ENCODE results near the gene BIRC3. TPM values are rescaled to one million over a fixed set of nuclear protein-coding genes. Genes with fewer than 3 reads are reported as not detected.

The BIRC3 gene
- total and polyA plus RNA-seq, 2 of the 4 experiments (the other 2 are of a cell fraction), result 2.2 to 5.0 TPM

DNA sequence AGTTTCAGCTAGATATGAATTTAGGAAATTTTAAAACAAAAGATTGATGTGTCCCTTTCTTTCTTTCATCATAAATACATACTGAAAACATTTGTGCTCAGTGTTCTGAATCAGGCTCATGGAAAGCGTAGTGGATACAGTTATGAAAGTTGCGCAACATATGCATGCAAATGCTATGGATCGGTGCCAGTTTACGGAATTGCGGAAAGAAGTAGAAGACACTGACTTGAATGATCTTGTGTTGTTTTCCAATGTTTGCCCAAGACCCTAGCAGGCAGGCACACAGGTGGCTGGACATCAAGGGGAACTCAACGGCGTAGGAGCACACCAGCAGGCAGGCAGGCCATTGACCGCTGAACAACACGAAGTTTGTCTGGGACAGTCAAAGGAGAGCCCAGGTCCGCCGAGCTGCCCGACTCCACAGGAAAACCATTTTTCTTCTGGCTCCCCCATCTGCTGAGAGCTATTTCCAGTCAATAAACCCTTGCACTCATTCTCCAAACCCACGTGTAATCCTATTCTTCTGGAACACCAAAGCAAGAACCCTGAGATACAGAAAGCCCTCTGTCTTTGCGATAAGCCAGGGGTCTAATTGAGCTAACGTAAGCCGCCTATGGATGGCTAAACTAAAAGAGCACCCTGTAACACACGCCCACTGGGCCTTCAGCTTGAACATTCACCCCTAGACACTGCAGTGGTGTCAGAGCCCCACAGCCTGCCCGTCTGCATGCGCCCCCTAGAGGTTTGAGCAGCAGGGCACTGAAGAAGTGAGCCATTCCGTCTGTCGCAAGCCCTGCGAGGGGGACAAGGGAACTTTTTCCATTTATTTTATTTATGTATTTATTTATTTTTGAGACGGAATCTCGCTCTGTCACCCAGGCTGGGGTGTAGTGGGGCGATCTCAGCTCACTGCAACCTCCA is 7.4 kb upstream of the BIRC3 start:
- H3K56ac ChIP-seq (ENCODE audit: extremely low read depth, insufficient read depth, low read length), result no peak overlapping the region
- WGBS, 2 experiments (ENCODE audit: extremely low coverage in 2 of 2, insufficient read length in 1 of 2), result 83% methylated on average over 9 of the region's 25 CpGs; no CpG with 5 or more reads in 1 of the 2 experiments
- H3K23ac ChIP-seq (ENCODE audit: low read depth, low read length), result no peak overlapping the region
- H3K9ac ChIP-seq (ENCODE audit: low read depth, low read length), result no peak overlapping the region
- in situ Hi-C loops (cut with MboI; ENCODE audit: low sequenced_read_pairs) (no loop called here), dilution Hi-C loops (cut with HindIII; ENCODE audit: low sequenced_read_pairs, unreplicated experiment) (no loop called here), intact Hi-C loops (cut with micrococcal nuclease) (no loop called here)
- H2BK120ac ChIP-seq (ENCODE audit: low read depth, low read length), result no peak overlapping the region
- no peak overlapping the region for H4K91ac ChIP-seq (ENCODE audit: insufficient read depth, low read depth, low read length)
- H2BK5ac ChIP-seq (ENCODE audit: low read depth, low read length, poor library complexity, severe bottlenecking), result no peak overlapping the region
- H2BK20ac ChIP-seq (ENCODE audit: low read depth, low read length), result no peak overlapping the region
- H3K4ac ChIP-seq (ENCODE audit: low read depth, low read length), result no peak overlapping the region
- H3K4me2 ChIP-seq (ENCODE audit: low read depth, low read length), result no peak overlapping the region
- H2AFZ ChIP-seq (replicated peaks; ENCODE audit: low read length, poor library complexity), result no peak overlapping the region
- TF ChIP-seq, protein P1, sequence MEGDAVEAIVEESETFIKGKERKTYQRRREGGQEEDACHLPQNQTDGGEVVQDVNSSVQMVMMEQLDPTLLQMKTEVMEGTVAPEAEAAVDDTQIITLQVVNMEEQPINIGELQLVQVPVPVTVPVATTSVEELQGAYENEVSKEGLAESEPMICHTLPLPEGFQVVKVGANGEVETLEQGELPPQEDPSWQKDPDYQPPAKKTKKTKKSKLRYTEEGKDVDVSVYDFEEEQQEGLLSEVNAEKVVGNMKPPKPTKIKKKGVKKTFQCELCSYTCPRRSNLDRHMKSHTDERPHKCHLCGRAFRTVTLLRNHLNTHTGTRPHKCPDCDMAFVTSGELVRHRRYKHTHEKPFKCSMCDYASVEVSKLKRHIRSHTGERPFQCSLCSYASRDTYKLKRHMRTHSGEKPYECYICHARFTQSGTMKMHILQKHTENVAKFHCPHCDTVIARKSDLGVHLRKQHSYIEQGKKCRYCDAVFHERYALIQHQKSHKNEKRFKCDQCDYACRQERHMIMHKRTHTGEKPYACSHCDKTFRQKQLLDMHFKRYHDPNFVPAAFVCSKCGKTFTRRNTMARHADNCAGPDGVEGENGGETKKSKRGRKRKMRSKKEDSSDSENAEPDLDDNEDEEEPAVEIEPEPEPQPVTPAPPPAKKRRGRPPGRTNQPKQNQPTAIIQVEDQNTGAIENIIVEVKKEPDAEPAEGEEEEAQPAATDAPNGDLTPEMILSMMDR (conservative IDR thresholded peaks at IDR 0.05; ENCODE audit: low read depth, low read length), result no peak
- TF ChIP-seq RAD21 (IDR thresholded peaks at IDR 0.05; ENCODE audit: low read length), result no peak
- TF ChIP-seq USF2 (IDR thresholded peaks at IDR 0.05; ENCODE audit: low read depth, low read length), result no peak
- TF ChIP-seq CEBPB (IDR thresholded peaks at IDR 0.05; ENCODE audit: low read depth, low read length), result peak; percentile 97
- no peaks in the 10 kb centered on the region for H3K9me3 ChIP-seq (ENCODE audit: control insufficient read depth, insufficient read depth, low read length)
- H3K4me3 ChIP-seq (ENCODE audit: insufficient read depth, low read depth, low read length), result no peak overlapping the region
- no peak overlapping the region for H3K18ac ChIP-seq (ENCODE audit: low read depth, low read length)
- H2AK5ac ChIP-seq (ENCODE audit: low read depth, low read length), result no peak overlapping the region; the same call in 1 of the 2 replicates
- no peak for DNase-seq
- H3K27ac ChIP-seq (ENCODE audit: insufficient read depth, low read length), result no peak overlapping the region
- no peak overlapping the region for H4K5ac ChIP-seq (ENCODE audit: low read depth, low read length)
- no peak for ATAC-seq (ENCODE audit: low read depth)
- H2BK15ac ChIP-seq (ENCODE audit: low read depth, low read length), result no peak overlapping the region
- peaks cover 3% of the 10 kb centered on the region; the same call in 1 of the 2 replicates for H3K4me1 ChIP-seq (ENCODE audit: control insufficient read depth, insufficient read depth, low read length)
- H4K8ac ChIP-seq (ENCODE audit: low read depth in 2 of 2, low read length in 2 of 2), result no peak overlapping the region
- CTCF ChIA-PET, result interaction anchor here (0.9 to 1.6 kb wide), 3 partner anchors 16 to 32 kb away, joined by 3 to 4 read pairs (median 3); no protein-coding TSS in a partner anchor
- H3K27me3 ChIP-seq (ENCODE audit: control insufficient read depth, insufficient read depth, low read length), result no peaks in the 10 kb centered on the region
- no peak overlapping the region for H3K14ac ChIP-seq (replicated peaks; ENCODE audit: low read depth, low read length)
- H3K36me3 ChIP-seq (ENCODE audit: control insufficient read depth, insufficient read depth, low read length), result no peaks in the 10 kb centered on the region
- H2AK9ac ChIP-seq (replicated peaks; ENCODE audit: low read depth, low read length, poor library complexity), result no peak overlapping the region
- no peaks in the 10 kb centered on the region for H4K20me1 ChIP-seq (ENCODE audit: insufficient read depth, low read length)
- BruUV-seq (replicated peaks), result no TSS peak
- POLR2A ChIA-PET (ENCODE audit: unreplicated experiment), result no interaction called here
- peaks cover 3% of the 10 kb centered on the region; the same call in 1 of the 2 replicates for H3K9me1 ChIP-seq (ENCODE audit: insufficient read depth, low read length)
- H3K79me1 ChIP-seq (ENCODE audit: low read depth in 1 of 2, low read length in 2 of 2), result no peaks in the 10 kb centered on the region; a peak in 1 of 4 replicates

Data from IMR-90 (cell line).